Karpas-422 (cell line): Measurements from ENCODE around the gene LANCL2. TPM values are rescaled to one million over a fixed set of nuclear protein-coding genes. Genes with fewer than 3 reads are reported as not detected.

Source experiments
- DNase-seq: peaks from one replicate; pipeline ENCODE4 v3.0.0-alpha.2; 2015
- H2AFZ ChIP-seq: fragments of 200-600 bp; sonication (generic); 2 replicates; pipeline ENCODE4 v1.6.1; 2014; ENCODE audit warnings: antibody characterized with exemption, low read length, mixed read lengths
- H3K27ac ChIP-seq: fragments of 200-600 bp; sonication (generic); 2 replicates; pipeline ENCODE4 v1.5.1; 2014; ENCODE audit warnings: mild to moderate bottlenecking, low read length, moderate library complexity
- H3K27me3 ChIP-seq: fragments of 200-600 bp; sonication (generic); 2 replicates; pipeline ENCODE4 v1.6.1; 2014; ENCODE audit warnings: low read length, mixed read lengths
- H3K36me3 ChIP-seq: fragments of 200-600 bp; sonication (generic); 2 replicates; pipeline ENCODE4 v1.6.1; 2014; ENCODE audit warnings: low read length, mixed read lengths; ENCODE audit not compliant: insufficient read depth
- H3K4me1 ChIP-seq: fragments of 200-600 bp; sonication (generic); 2 replicates; pipeline ENCODE4 v1.6.1; 2014; ENCODE audit warnings: mild to moderate bottlenecking, low read length, mixed read lengths
- H3K4me2 ChIP-seq: fragments of 200-600 bp; sonication (generic); 2 replicates; pipeline ENCODE4 v1.6.1; 2014; ENCODE audit warnings: low read length, low read depth, mild to moderate bottlenecking; ENCODE audit not compliant: poor library complexity, severe bottlenecking
- H3K4me3 ChIP-seq: fragments of 200-600 bp; sonication (generic); 2 replicates; pipeline ENCODE4 v1.5.1; 2014; ENCODE audit warnings: mild to moderate bottlenecking, antibody characterized with exemption, low read length, mixed read lengths
- H3K79me2 ChIP-seq: fragments of 200-600 bp; sonication (generic); 2 replicates; pipeline ENCODE4 v1.6.1; 2014; ENCODE audit warnings: mild to moderate bottlenecking, low read length, mixed read lengths
- H3K9ac ChIP-seq: fragments of 200-600 bp; sonication (generic); 2 replicates; pipeline ENCODE4 v1.6.0; 2014; ENCODE audit warnings: low read length
- H3K9me2 ChIP-seq: fragments of 200-600 bp; sonication (generic), shearing (Covaris generic); replicated peaks from 2 replicates; pipeline ENCODE4 v1.6.0; 2014; ENCODE audit warnings: mild to moderate bottlenecking, low read length, moderate library complexity; ENCODE audit not compliant: insufficient read depth
- H3K9me3 ChIP-seq: fragments of 300-700, 200-600 bp; sonication (generic); 2 replicates; pipeline ENCODE4 v1.6.1; 2014; ENCODE audit warnings: low read length, mixed read lengths
- H4K20me1 ChIP-seq: fragments of 200-600 bp; sonication (generic); 2 replicates; pipeline ENCODE4 v1.6.1; 2014; ENCODE audit warnings: mild to moderate bottlenecking, antibody characterized with exemption, low read length, low read depth; ENCODE audit not compliant: insufficient read depth
- total RNA-seq: library from RNA; depleted of rRNA; stranded (reverse); fragments of >200 nt; shearing (Covaris generic); gene quantifications from 2 replicates; pipeline ENCODE4 v1.2.3, GENCODE V29; 2014; ENCODE audit warnings: low replicate concordance; rRNA removed

The LANCL2 gene, protein sequence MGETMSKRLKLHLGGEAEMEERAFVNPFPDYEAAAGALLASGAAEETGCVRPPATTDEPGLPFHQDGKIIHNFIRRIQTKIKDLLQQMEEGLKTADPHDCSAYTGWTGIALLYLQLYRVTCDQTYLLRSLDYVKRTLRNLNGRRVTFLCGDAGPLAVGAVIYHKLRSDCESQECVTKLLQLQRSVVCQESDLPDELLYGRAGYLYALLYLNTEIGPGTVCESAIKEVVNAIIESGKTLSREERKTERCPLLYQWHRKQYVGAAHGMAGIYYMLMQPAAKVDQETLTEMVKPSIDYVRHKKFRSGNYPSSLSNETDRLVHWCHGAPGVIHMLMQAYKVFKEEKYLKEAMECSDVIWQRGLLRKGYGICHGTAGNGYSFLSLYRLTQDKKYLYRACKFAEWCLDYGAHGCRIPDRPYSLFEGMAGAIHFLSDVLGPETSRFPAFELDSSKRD
- total RNA-seq, result 7.9 and 10.9 TPM in 2 replicates

DNA sequence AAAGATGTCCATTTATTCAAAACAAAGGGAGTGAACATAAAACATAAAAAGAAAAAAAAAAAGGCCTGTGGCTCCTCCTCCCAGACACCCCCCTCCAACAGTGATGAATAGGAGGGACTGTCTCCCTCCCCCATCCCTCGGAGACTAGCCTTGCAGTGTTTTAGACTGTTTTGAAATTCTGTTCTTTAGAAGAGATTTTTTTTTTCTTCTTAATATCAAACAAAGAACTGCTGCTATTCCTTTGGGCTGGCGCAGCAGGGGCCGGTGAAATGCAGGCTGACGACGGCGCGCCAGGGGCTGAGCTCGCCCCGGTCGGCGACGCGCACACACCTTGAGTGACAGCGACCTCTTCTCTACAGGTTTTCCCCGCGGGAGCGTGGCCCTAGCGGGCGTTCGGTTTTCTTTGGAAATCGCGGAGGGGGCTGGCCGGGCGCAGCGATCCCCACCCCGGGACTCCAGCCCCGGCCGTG is at the start of gene LANCL2:
Gene LANCL2, plus strand, starts transcription at position 133 of the 470 bp plus-strand sequence. CDS start 689 bp downstream, outside the sequence.
- Histone ChIP-seq H3K36me3 (no peaks in the 10 kb centered on the region), H3K79me2 (no peaks in the 10 kb centered on the region; the same call in 1 of the 2 replicates), H3K9me3 (no peaks in the 10 kb centered on the region), H4K20me1 (no peaks in the 10 kb centered on the region), H3K4me1 (peaks cover 26% of the 10 kb centered on the region), H3K9ac (peak within 1 kb of the TSS; percentile 97), H3K4me3 (peak within 1 kb of the TSS; percentile 99), H2AFZ (peak within 1 kb of the TSS; percentile 90), H3K4me2 (peak within 1 kb of the TSS; percentile 88), H3K27me3 (no peaks in the 10 kb centered on the region), H3K27ac (peak within 1 kb of the TSS; percentile 76), H3K9me2 (no peaks in the 10 kb centered on the region)
- DNase-seq, result peak; percentile 77

DNA sequence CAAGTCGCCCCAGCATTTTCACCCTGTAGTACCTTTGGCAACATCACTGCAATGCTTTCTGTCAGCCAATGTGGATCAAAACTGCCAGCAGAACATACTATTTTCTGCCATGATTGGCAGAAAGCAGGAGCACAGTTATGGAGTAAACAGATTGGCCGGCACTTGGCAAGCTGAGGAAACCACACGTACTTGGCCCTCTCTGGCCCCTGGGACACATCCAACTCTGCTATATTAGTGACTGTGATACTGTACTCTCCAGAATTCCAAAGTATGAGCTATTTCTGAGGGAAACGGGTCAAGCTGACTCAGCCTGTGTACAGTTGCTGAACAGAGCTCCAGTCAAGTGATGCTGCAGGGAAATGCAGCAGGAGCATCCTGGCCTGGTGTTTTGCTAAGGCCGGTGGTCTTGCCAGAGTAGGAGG is 39.8 kb upstream of the LANCL2 start:
- no peak overlapping the region for H3K4me3 ChIP-seq
- no peaks in the 10 kb centered on the region for H3K27me3 ChIP-seq
- DNase-seq, result no peak
- H3K4me1 ChIP-seq, result no peaks in the 10 kb centered on the region
- no peak overlapping the region for H2AFZ ChIP-seq
- H3K79me2 ChIP-seq, result no peaks in the 10 kb centered on the region
- no peak overlapping the region for H3K27ac ChIP-seq
- no peak overlapping the region for H3K9ac ChIP-seq
- no peaks in the 10 kb centered on the region for H3K36me3 ChIP-seq
- H3K9me2 ChIP-seq, result no peaks in the 10 kb centered on the region
- no peaks in the 10 kb centered on the region for H4K20me1 ChIP-seq
- no peaks in the 10 kb centered on the region for H3K9me3 ChIP-seq
- no peak overlapping the region for H3K4me2 ChIP-seq

DNA sequence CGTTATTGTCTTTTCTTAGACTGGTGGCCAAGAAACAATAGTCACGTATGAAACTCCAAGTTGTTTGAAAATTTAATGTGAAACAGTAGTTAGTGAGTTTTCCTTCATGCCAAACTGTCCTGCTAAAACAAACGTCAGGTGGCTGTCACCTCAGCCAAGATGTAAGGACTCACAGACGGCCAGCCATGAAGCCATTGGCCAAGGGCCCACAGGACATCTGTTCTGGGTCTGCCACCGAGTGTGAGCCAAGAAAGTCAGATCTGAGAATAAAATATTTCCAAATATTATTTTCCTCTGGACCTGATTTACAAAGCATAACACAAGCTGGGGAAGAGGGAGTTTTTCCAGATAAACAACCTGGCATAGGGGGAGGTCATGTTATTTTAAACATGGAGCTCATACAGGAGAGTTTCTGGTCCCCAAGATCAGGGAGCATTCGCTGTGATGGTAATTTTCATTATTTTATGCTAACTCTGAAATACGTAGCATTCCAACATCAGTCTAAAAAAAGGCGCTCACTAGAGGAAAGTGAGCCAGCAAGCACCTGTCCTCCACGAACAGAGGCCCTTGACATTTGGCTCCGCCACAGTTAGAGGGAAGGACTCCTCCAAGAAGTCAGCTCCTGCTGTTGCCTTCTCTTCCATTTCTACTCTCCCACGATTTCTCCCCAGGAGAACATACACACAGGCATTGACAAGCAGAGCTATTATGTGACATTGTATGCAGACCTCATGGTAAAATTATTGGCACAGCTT is 38.9 kb upstream of the LANCL2 start:
- Histone ChIP-seq H3K9me3 (no peaks in the 10 kb centered on the region), H3K4me3 (no peak overlapping the region), H3K27ac (no peak overlapping the region), H4K20me1 (no peaks in the 10 kb centered on the region), H3K4me1 (no peaks in the 10 kb centered on the region), H3K79me2 (no peaks in the 10 kb centered on the region), H2AFZ (no peak overlapping the region), H3K4me2 (no peak overlapping the region), H3K27me3 (no peaks in the 10 kb centered on the region), H3K36me3 (no peaks in the 10 kb centered on the region), H3K9me2 (no peaks in the 10 kb centered on the region), H3K9ac (no peak overlapping the region)
- no peak for DNase-seq

DNA sequence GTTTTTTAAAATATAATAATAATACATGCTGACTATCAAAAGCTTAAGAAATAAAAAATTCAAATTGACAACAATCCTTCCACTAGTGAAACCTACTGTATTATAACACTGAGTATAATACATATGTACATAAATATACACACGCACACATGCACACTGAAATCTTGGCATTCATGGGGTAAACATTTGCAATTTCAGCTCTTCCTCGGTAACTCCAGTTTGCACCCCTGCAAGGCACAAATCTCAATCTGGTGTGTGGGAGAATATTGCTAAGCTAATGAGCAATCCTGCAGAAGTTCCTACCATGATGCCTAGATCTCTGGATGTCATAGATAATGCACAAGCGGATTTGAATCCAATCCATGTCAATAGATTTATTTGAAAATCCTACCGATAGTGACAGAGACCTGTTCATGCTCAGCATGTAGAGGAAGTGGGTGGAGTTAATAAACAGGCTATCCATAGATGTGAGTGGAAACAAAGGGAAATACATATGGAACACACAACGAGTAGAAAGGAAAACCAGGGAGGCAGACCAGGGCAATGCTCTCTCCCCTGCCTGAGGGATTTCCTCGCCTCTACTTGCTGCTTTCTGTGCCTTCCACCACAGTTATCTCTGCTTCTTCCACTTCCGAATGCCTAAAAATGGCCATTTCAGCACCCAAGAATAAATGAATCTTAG is 38.1 kb upstream of the LANCL2 start:
- H3K9ac ChIP-seq, result no peak overlapping the region
- no peaks in the 10 kb centered on the region for H3K9me2 ChIP-seq
- no peak overlapping the region for H2AFZ ChIP-seq
- H3K9me3 ChIP-seq, result no peaks in the 10 kb centered on the region
- H3K79me2 ChIP-seq, result no peaks in the 10 kb centered on the region
- H3K4me1 ChIP-seq, result no peaks in the 10 kb centered on the region
- no peak overlapping the region for H3K27ac ChIP-seq
- no peak overlapping the region for H3K4me2 ChIP-seq
- H3K36me3 ChIP-seq, result no peaks in the 10 kb centered on the region
- no peak for DNase-seq
- no peaks in the 10 kb centered on the region for H4K20me1 ChIP-seq
- no peaks in the 10 kb centered on the region for H3K27me3 ChIP-seq
- H3K4me3 ChIP-seq, result no peak overlapping the region

DNA sequence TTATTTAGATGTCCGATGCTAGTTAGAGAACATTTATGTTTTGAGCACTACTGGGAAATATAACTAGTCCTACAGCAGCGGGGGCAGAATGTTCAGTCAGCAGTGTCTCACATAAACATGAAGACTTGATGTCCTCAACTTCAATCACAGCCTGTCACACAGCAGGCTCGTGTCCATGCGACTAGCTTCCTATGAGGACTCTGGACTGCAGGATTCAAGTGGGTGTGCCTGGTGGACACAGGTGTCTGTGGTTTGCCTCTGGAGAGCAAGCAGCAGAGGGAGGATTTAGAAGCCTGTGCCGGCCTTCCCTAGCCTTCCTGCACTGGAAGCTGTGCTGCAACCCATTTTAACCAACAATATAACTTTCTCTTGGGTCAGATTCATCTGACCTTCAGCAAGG is 30.0 kb upstream of the LANCL2 start:
- Histone ChIP-seq H3K4me2 (no peak overlapping the region), H3K4me1 (no peaks in the 10 kb centered on the region), H4K20me1 (no peaks in the 10 kb centered on the region), H2AFZ (no peak overlapping the region), H3K27me3 (no peaks in the 10 kb centered on the region), H3K9ac (no peak overlapping the region), H3K79me2 (no peaks in the 10 kb centered on the region), H3K9me3 (no peaks in the 10 kb centered on the region), H3K9me2 (no peaks in the 10 kb centered on the region), H3K4me3 (no peak overlapping the region), H3K36me3 (no peaks in the 10 kb centered on the region), H3K27ac (no peak overlapping the region)
- DNase-seq, result no peak

DNA sequence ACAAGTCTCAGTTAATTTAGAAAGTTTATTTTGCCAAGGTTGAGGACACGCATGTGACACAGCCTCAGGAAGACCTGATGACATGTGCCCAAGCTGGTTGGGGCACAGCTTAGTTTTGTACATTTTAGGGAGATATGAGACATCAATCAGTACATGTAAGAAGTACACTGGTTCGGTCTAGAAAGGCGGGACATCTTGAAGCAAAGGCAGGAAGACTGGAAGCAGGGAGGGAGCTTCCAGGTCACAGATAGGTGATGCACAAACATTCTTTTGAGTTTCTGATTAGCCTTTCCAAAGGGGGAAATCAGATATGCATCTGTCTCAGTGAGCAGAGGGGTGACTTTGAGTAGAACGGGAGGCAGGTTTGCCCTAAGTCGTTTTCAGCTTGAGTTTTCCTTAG is 29.4 kb upstream of the LANCL2 start:
- H3K36me3 ChIP-seq, result no peaks in the 10 kb centered on the region
- H3K27me3 ChIP-seq, result no peaks in the 10 kb centered on the region
- no peak overlapping the region for H3K9ac ChIP-seq
- no peak overlapping the region for H2AFZ ChIP-seq
- H3K4me3 ChIP-seq, result no peak overlapping the region
- no peak overlapping the region for H3K4me2 ChIP-seq
- H4K20me1 ChIP-seq, result no peaks in the 10 kb centered on the region
- no peak overlapping the region for H3K27ac ChIP-seq
- no peaks in the 10 kb centered on the region for H3K4me1 ChIP-seq
- no peak for DNase-seq
- no peaks in the 10 kb centered on the region for H3K9me3 ChIP-seq
- H3K79me2 ChIP-seq, result no peaks in the 10 kb centered on the region
- no peaks in the 10 kb centered on the region for H3K9me2 ChIP-seq

DNA sequence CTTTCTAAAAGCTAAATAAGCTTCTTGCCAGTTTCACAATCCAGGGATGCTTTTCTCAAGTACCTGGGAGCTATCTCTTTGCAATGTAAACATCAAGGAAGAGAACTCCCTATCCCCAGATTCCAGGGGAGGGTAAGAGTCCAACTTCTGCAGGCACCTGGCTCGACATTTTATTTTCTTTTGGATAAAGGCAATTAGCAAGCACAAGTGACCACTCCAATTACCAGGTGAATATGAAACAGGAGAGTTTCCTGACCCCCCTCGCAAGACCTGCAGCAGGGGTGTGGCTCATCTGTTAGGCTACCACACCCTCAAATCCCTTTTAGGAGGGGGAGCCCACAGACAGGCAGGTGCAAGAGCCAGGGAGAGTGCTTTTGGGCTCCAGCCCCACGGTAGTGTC is 28.6 kb upstream of the LANCL2 start:
- Histone ChIP-seq H3K36me3 (no peaks in the 10 kb centered on the region), H2AFZ (no peak overlapping the region), H3K79me2 (no peaks in the 10 kb centered on the region), H3K4me1 (no peaks in the 10 kb centered on the region), H3K9ac (no peak overlapping the region), H4K20me1 (no peaks in the 10 kb centered on the region), H3K4me3 (no peak overlapping the region), H3K27me3 (no peaks in the 10 kb centered on the region), H3K9me2 (no peaks in the 10 kb centered on the region), H3K9me3 (no peaks in the 10 kb centered on the region), H3K27ac (no peak overlapping the region), H3K4me2 (no peak overlapping the region)
- DNase-seq, result no peak
